HEK293 (cell line): ENCODE results near the gene WFDC12.

Experiments used
- CTCF ChIA-PET: fragments of 350-600 bp; formaldehyde crosslinking; extraction: SDS; loops from one replicate; lab custom pipeline; 2021; ENCODE audit warnings: antibody characterized with exemption; lab: Yijun Ruan, JAX
- POLR2A ChIA-PET: fragments of 300-600 bp; formaldehyde crosslinking; extraction: SDS; loops from one replicate; lab custom pipeline; 2020; ENCODE audit warnings: antibody characterized with exemption, inconsistent platforms; lab: Yijun Ruan, JAX
- H3K27ac ChIP-seq: fragments of 200-500 bp; sonication (Bioruptor generic); 2 replicates; pipeline ENCODE4 v1.5.1; 2014; ENCODE audit warnings: low read depth, low read length, control low read depth, inconsistent platforms; ENCODE audit errors: extremely low read depth
- H3K36me3 ChIP-seq, 2 experiments: fragments of 200-500 bp in 1 of 2; sonication (Bioruptor generic) in 1 of 2; 1 replicate in 1 of 2; 2 replicates in 1 of 2; pipeline ENCODE4 v1.5.1; 2014 to 2017; ENCODE audit warnings: inconsistent platforms in 2 of 2, low read length in 2 of 2; ENCODE audit not compliant: control insufficient read depth in 2 of 2, insufficient read depth in 1 of 2
- H3K4me1 ChIP-seq: fragments of 200-500 bp; sonication (Bioruptor generic); 2 replicates; pipeline ENCODE4 v1.5.1; 2014; ENCODE audit warnings: mild to moderate bottlenecking, low read length, inconsistent platforms; ENCODE audit not compliant: control insufficient read depth, insufficient read depth
- H3K4me3 ChIP-seq: 2 replicates; pipeline ENCODE4 v1.5.1; 2011; ENCODE audit warnings: low read depth, mild to moderate bottlenecking, control low read depth, low read length, moderate library complexity
- H3K9me3 ChIP-seq: fragments of 200-500 bp; sonication (Bioruptor generic); 2 replicates; pipeline ENCODE4 v1.5.1; 2014; ENCODE audit warnings: low read depth, low read length, inconsistent platforms; ENCODE audit not compliant: control insufficient read depth, insufficient read depth
- BCL11B ChIP-seq: fragments of 450-650 bp; formaldehyde crosslinking; IDR thresholded peaks from 2 replicates; pipeline ENCODE4 v1.5.1; 2016; ENCODE audit warnings: low read depth, missing biosample characterization, missing genetic modification characterization
- GLI4 ChIP-seq: fragments of 450-650 bp; formaldehyde crosslinking; IDR thresholded peaks from 2 replicates; pipeline ENCODE4 v1.5.1; 2016; ENCODE audit warnings: missing biosample characterization, missing genetic modification characterization
- GLIS1 ChIP-seq: fragments of 450-650 bp; formaldehyde crosslinking; IDR thresholded peaks from 2 replicates; pipeline ENCODE4 v1.5.1; 2016; ENCODE audit warnings: missing biosample characterization, missing genetic modification characterization
- PRDM1 ChIP-seq: fragments of 450-650 bp; formaldehyde crosslinking; IDR thresholded peaks from 2 replicates; pipeline ENCODE4; 2016; ENCODE audit warnings: missing biosample characterization, missing genetic modification characterization
- SALL2 ChIP-seq: fragments of 450-650 bp; formaldehyde crosslinking; IDR thresholded peaks from 2 replicates; pipeline ENCODE4 v1.5.0; 2017; ENCODE audit warnings: missing biosample characterization, mild to moderate bottlenecking, missing genetic modification characterization, borderline replicate concordance
- TCF7L2 ChIP-seq: IDR thresholded peaks from 2 replicates; pipeline ENCODE4 v1.6.1; 2011; ENCODE audit warnings: low read depth, mild to moderate bottlenecking, inconsistent platforms, low read length, moderate library complexity, borderline replicate concordance
- ZBTB8A ChIP-seq: fragments of 450-650 bp; formaldehyde crosslinking; IDR thresholded peaks from 2 replicates; pipeline ENCODE4 v1.5.1; 2016; ENCODE audit warnings: missing biosample characterization, missing genetic modification characterization
- ZNF146 ChIP-seq: fragments of 450-650 bp; formaldehyde crosslinking; IDR thresholded peaks from 2 replicates; pipeline ENCODE4 v1.5.1; 2016; ENCODE audit warnings: missing biosample characterization, missing genetic modification characterization
- ZNF184 ChIP-seq: fragments of 450-650 bp; IDR thresholded peaks from 2 replicates; pipeline ENCODE4 v1.5.1; 2018; ENCODE audit warnings: missing biosample characterization, mild to moderate bottlenecking, missing genetic modification characterization
- ZNF23 ChIP-seq: fragments of 450-650 bp; formaldehyde crosslinking; IDR thresholded peaks from 2 replicates; pipeline ENCODE4 v1.5.1; 2016; ENCODE audit warnings: missing biosample characterization, missing genetic modification characterization, borderline replicate concordance
- ZNF335 ChIP-seq: fragments of 450-650 bp; formaldehyde crosslinking; conservative IDR thresholded peaks from 2 replicates; pipeline ENCODE4 v1.5.1; 2016; ENCODE audit warnings: missing biosample characterization, missing genetic modification characterization
- ZNF423 ChIP-seq: fragments of 450-650 bp; formaldehyde crosslinking; IDR thresholded peaks from 2 replicates; pipeline ENCODE4 v1.5.1; 2016; ENCODE audit warnings: missing biosample characterization, missing genetic modification characterization
- ZNF433 ChIP-seq: fragments of 450-650 bp; formaldehyde crosslinking; IDR thresholded peaks from 2 replicates; pipeline ENCODE4 v1.5.1; 2016; ENCODE audit warnings: missing biosample characterization, missing genetic modification characterization, low read depth
- ZNF585B ChIP-seq: fragments of 450-650 bp; formaldehyde crosslinking; IDR thresholded peaks from 2 replicates; pipeline ENCODE4 v1.5.1; 2016; ENCODE audit warnings: missing biosample characterization, missing genetic modification characterization
- TF ChIP-seq, protein P1 (sequence below): fragments of 450-650 bp; formaldehyde crosslinking; IDR thresholded peaks from 2 replicates; pipeline ENCODE4 v1.5.1; 2016; ENCODE audit warnings: missing biosample characterization, missing genetic modification characterization, borderline replicate concordance
- TF ChIP-seq, protein P2 (sequence below): fragments of 450-650 bp; formaldehyde crosslinking; IDR thresholded peaks from 2 replicates; pipeline ENCODE4 v1.5.1; 2016; ENCODE audit warnings: missing biosample characterization, missing genetic modification characterization
- TF ChIP-seq, protein P3 (sequence below): fragments of 450-650 bp; IDR thresholded peaks from 2 replicates; pipeline ENCODE4 v1.5.1; 2018; ENCODE audit warnings: missing biosample characterization, missing genetic modification characterization
- TF ChIP-seq, protein P4 (sequence below): fragments of 450-650 bp; formaldehyde crosslinking; IDR thresholded peaks from 2 replicates; pipeline ENCODE4 v1.5.1; 2016; ENCODE audit warnings: missing biosample characterization, missing genetic modification characterization
- TF ChIP-seq, protein P5 (sequence below): fragments of 450-650 bp; formaldehyde crosslinking; IDR thresholded peaks from 2 replicates; pipeline ENCODE4 v1.5.1; 2016; ENCODE audit warnings: missing biosample characterization, missing genetic modification characterization

WFDC12 gene

DNA sequence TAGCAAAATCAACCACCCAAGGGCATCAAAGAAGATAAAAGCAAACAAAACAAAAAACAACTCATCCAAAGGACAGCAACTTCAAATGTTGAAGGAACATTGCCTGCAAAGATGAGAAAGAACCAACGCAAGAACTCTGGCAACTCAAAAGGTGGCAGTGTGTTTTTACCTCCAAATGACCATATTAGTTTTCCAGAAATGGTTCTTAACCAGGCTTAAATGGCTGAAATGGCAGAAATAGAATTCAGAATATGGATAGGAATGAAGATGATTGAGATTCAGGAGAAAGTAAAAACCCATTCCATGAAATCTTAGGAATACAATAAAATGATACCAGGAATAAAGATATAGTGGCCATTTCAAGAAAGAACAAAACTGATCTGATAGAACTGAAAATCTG is 40.6 kb upstream of the WFDC12 start:
- CTCF ChIA-PET: interaction anchor here (1.2 kb wide), 1 partner anchor 25 kb away, joined by 4 read pairs; no protein-coding TSS in a partner anchor

DNA sequence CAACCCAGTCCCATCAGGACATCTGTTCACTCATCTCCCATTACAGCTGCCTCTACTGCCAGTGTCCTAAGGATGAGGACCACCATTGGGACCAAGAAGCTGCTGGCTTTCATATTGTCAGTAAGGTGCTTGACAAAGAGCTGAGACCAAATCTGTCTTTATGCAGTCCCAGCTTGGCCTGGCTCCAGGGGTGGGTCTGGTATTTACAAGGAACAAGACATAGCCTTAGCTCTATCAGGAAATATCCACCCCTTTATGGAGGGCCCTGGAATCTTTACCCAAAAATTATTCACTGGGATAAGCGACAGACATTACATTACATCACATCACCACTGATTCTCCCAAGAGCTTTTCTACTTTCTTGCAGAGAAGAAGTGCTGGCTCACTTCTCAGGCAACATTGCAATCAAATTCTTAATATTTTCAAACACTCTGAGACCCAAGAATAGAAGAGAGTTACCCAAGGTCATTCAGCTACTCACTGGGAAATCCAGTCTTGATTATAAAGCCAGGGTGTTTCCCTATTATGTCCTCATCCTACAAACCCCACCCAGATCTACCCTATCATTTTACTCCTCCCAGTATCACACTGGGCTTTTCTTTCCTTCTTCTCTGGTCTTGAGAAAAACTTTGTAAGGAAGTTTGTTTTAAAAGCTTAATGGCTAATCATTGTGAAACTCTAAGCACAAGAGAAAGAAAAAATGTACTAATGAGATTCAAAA is 39.0 kb upstream of the WFDC12 start:
- H3K4me1 ChIP-seq: no peaks in the 10 kb centered on the region
- H3K4me3 ChIP-seq: no peak overlapping the region
- POLR2A ChIA-PET: no interaction called here
- H3K36me3 ChIP-seq: no peaks in the 10 kb centered on the region
- CTCF ChIA-PET: interaction anchor here (0.6 to 2.2 kb wide), 3 partner anchors 130 to 337 kb away, joined by 4 to 9 read pairs (median 4); no protein-coding TSS in a partner anchor
- H3K27ac ChIP-seq: no peak overlapping the region
- H3K9me3 ChIP-seq: no peaks in the 10 kb centered on the region; the same call in 1 of the 2 replicates
- TF ChIP-seq, protein P1, sequence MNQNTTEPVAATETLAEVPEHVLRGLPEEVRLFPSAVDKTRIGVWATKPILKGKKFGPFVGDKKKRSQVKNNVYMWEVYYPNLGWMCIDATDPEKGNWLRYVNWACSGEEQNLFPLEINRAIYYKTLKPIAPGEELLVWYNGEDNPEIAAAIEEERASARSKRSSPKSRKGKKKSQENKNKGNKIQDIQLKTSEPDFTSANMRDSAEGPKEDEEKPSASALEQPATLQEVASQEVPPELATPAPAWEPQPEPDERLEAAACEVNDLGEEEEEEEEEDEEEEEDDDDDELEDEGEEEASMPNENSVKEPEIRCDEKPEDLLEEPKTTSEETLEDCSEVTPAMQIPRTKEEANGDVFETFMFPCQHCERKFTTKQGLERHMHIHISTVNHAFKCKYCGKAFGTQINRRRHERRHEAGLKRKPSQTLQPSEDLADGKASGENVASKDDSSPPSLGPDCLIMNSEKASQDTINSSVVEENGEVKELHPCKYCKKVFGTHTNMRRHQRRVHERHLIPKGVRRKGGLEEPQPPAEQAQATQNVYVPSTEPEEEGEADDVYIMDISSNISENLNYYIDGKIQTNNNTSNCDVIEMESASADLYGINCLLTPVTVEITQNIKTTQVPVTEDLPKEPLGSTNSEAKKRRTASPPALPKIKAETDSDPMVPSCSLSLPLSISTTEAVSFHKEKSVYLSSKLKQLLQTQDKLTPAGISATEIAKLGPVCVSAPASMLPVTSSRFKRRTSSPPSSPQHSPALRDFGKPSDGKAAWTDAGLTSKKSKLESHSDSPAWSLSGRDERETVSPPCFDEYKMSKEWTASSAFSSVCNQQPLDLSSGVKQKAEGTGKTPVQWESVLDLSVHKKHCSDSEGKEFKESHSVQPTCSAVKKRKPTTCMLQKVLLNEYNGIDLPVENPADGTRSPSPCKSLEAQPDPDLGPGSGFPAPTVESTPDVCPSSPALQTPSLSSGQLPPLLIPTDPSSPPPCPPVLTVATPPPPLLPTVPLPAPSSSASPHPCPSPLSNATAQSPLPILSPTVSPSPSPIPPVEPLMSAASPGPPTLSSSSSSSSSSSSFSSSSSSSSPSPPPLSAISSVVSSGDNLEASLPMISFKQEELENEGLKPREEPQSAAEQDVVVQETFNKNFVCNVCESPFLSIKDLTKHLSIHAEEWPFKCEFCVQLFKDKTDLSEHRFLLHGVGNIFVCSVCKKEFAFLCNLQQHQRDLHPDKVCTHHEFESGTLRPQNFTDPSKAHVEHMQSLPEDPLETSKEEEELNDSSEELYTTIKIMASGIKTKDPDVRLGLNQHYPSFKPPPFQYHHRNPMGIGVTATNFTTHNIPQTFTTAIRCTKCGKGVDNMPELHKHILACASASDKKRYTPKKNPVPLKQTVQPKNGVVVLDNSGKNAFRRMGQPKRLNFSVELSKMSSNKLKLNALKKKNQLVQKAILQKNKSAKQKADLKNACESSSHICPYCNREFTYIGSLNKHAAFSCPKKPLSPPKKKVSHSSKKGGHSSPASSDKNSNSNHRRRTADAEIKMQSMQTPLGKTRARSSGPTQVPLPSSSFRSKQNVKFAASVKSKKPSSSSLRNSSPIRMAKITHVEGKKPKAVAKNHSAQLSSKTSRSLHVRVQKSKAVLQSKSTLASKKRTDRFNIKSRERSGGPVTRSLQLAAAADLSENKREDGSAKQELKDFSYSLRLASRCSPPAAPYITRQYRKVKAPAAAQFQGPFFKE (tag by site-specific recombination): no peak
- TF ChIP-seq SALL2 (no peak), ZNF423 (tag by site-specific recombination) (no peak), GLI4 (no peak), ZNF146 (tag by site-specific recombination) (no peak), ZNF585B (no peak), BCL11B (tag by site-specific recombination) (no peak), GLIS1 (tag by site-specific recombination) (no peak), ZBTB8A (no peak), PRDM1 (tag by site-specific recombination) (no peak), TCF7L2 (no peak), ZNF184 (no peak)
- TF ChIP-seq, protein P2, sequence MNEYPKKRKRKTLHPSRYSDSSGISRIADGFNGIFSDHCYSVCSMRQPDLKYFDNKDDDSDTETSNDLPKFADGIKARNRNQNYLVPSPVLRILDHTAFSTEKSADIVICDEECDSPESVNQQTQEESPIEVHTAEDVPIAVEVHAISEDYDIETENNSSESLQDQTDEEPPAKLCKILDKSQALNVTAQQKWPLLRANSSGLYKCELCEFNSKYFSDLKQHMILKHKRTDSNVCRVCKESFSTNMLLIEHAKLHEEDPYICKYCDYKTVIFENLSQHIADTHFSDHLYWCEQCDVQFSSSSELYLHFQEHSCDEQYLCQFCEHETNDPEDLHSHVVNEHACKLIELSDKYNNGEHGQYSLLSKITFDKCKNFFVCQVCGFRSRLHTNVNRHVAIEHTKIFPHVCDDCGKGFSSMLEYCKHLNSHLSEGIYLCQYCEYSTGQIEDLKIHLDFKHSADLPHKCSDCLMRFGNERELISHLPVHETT (tag by site-specific recombination): no peak
- TF ChIP-seq, protein P3, sequence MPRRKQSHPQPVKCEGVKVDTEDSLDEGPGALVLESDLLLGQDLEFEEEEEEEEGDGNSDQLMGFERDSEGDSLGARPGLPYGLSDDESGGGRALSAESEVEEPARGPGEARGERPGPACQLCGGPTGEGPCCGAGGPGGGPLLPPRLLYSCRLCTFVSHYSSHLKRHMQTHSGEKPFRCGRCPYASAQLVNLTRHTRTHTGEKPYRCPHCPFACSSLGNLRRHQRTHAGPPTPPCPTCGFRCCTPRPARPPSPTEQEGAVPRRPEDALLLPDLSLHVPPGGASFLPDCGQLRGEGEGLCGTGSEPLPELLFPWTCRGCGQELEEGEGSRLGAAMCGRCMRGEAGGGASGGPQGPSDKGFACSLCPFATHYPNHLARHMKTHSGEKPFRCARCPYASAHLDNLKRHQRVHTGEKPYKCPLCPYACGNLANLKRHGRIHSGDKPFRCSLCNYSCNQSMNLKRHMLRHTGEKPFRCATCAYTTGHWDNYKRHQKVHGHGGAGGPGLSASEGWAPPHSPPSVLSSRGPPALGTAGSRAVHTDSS (tag by site-specific recombination): no peak
- TF ChIP-seq, protein P4, sequence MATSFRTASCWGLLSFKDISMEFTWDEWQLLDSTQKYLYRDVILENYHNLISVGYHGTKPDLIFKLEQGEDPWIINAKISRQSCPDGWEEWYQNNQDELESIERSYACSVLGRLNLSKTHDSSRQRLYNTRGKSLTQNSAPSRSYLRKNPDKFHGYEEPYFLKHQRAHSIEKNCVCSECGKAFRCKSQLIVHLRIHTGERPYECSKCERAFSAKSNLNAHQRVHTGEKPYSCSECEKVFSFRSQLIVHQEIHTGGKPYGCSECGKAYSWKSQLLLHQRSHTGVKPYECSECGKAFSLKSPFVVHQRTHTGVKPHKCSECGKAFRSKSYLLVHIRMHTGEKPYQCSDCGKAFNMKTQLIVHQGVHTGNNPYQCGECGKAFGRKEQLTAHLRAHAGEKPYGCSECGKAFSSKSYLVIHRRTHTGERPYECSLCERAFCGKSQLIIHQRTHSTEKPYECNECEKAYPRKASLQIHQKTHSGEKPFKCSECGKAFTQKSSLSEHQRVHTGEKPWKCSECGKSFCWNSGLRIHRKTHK (tag by site-specific recombination): no peak
- TF ChIP-seq, protein P5, sequence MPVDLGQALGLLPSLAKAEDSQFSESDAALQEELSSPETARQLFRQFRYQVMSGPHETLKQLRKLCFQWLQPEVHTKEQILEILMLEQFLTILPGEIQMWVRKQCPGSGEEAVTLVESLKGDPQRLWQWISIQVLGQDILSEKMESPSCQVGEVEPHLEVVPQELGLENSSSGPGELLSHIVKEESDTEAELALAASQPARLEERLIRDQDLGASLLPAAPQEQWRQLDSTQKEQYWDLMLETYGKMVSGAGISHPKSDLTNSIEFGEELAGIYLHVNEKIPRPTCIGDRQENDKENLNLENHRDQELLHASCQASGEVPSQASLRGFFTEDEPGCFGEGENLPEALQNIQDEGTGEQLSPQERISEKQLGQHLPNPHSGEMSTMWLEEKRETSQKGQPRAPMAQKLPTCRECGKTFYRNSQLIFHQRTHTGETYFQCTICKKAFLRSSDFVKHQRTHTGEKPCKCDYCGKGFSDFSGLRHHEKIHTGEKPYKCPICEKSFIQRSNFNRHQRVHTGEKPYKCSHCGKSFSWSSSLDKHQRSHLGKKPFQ (tag by site-specific recombination): no peak

More for the DNA sequence above, 40.6 kb upstream of the WFDC12 start:
- no peaks in the 10 kb centered on the region; the same call in 1 of the 2 replicates for H3K9me3 ChIP-seq
- no peaks in the 10 kb centered on the region for H3K36me3 ChIP-seq
- H3K27ac ChIP-seq: no peak overlapping the region
- no peak for TF ChIP-seq ZNF335 (tag by site-specific recombination)
- peak; percentile 98 for TF ChIP-seq ZNF433 (tag by site-specific recombination)
- TF ChIP-seq ZNF23 (tag by site-specific recombination): no peak
- no peaks in the 10 kb centered on the region for H3K4me1 ChIP-seq
- no peak overlapping the region for H3K4me3 ChIP-seq
- POLR2A ChIA-PET: no interaction called here
